ENCODE measurements around the gene CRIM1.
A peak's percentile ranks its signal among the peaks of the same experiment; 100 is the strongest.

CRIM1 gene

DNA sequence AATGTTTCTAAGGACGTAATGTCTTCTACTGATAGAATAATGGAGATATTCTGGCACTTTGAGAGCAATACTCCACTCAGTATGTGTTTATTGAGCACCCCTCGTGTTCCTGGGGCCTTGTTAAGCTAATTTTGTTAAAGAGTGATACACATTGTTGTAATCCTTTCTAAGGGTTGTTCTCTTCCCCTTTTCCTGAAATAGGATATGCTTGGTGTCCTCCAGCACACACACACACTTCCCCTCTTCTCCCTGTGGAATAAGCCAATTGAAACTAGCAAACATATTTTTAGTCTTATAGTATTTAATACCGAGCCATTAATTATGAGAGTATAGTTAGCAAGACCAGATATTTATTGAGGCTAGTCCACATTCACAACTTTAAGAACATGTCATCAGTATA lies 114.1 kb downstream of the CRIM1 start:
- H3K9me3 Mint-ChIP-seq, result peaks cover under 1% of the 10 kb centered on the region
- H3K4me3 Mint-ChIP-seq, result no peak overlapping the region
- H3K4me1 Mint-ChIP-seq, result peaks cover 18% of the 10 kb centered on the region
- peaks cover 71% of the 10 kb centered on the region for H3K36me3 Mint-ChIP-seq (ENCODE audit: low read depth)
- peak overlapping the region in 2 of 3 experiments; percentile 13 to 34 for H3K27ac Mint-ChIP-seq
- no peaks in the 10 kb centered on the region for H3K27me3 Mint-ChIP-seq (ENCODE audit: low read depth)
- TF ChIP-seq, protein P1, sequence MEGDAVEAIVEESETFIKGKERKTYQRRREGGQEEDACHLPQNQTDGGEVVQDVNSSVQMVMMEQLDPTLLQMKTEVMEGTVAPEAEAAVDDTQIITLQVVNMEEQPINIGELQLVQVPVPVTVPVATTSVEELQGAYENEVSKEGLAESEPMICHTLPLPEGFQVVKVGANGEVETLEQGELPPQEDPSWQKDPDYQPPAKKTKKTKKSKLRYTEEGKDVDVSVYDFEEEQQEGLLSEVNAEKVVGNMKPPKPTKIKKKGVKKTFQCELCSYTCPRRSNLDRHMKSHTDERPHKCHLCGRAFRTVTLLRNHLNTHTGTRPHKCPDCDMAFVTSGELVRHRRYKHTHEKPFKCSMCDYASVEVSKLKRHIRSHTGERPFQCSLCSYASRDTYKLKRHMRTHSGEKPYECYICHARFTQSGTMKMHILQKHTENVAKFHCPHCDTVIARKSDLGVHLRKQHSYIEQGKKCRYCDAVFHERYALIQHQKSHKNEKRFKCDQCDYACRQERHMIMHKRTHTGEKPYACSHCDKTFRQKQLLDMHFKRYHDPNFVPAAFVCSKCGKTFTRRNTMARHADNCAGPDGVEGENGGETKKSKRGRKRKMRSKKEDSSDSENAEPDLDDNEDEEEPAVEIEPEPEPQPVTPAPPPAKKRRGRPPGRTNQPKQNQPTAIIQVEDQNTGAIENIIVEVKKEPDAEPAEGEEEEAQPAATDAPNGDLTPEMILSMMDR (IDR thresholded peaks at IDR 0.05; ENCODE audit: unreplicated experiment in 3 of 3), result no peak

DNA sequence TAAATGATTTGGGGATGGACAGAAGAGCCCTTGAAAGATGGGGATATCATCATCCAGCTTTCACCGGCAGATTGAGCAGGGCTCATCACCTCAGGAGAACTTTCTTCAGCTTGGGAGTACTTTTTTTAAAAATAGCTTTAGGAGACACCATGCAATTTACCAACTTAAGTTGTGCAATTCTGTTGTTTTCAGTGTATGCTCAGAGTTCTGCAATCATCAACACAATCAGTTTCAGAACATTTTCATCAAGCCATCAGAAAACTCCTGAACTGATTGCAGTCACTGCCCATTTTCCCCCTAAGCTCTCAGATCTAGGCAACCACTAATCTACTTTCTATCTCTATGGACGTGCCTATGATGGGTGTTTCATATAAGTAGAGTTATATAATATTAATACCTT lies 117.7 kb downstream of the CRIM1 start:
- H3K9me3 Mint-ChIP-seq, result peaks cover 28% of the 10 kb centered on the region
- H3K4me1 Mint-ChIP-seq, result peaks cover 22% of the 10 kb centered on the region
- TF ChIP-seq, protein P1 (IDR thresholded peaks at IDR 0.05; ENCODE audit: unreplicated experiment in 3 of 3), result no peak

DNA sequence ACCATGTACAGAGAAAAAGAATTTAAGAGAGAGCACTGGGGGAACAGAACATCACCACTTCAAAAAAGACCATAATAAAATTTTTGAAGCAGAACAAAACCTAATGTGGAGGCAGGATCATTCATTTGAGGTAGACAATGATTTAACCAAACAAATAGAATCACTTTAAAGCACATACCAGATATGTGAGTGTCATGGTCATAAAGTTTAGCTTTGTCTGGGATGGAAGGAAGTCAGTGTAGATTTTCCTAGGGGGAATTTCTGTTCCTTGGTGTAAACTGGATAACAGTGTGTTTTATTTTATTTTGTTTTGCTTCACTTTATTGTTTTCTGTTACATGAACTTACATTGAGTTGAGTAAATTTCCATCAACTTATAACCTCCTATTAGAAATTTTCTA lies 120.8 kb downstream of the CRIM1 start:
- no peak overlapping the region for H3K4me3 Mint-ChIP-seq
- TF ChIP-seq, protein P1 (IDR thresholded peaks at IDR 0.05; ENCODE audit: unreplicated experiment in 3 of 3), result no peak
- H3K27ac Mint-ChIP-seq, result no peak overlapping the region
- peaks cover 9% of the 10 kb centered on the region for H3K4me1 Mint-ChIP-seq
- peaks cover 31% of the 10 kb centered on the region for H3K9me3 Mint-ChIP-seq
- H3K27me3 Mint-ChIP-seq (ENCODE audit: low read depth), result no peaks in the 10 kb centered on the region
- H3K36me3 Mint-ChIP-seq (ENCODE audit: low read depth), result peaks cover 95% of the 10 kb centered on the region

More for the DNA sequence above, 117.7 kb downstream of the CRIM1 start:
- Mint-ChIP-seq H3K27me3 (ENCODE audit: low read depth) (no peaks in the 10 kb centered on the region), H3K4me3 (no peak overlapping the region), H3K36me3 (ENCODE audit: low read depth) (peaks cover 87% of the 10 kb centered on the region), H3K27ac (no peak overlapping the region)

DNA sequence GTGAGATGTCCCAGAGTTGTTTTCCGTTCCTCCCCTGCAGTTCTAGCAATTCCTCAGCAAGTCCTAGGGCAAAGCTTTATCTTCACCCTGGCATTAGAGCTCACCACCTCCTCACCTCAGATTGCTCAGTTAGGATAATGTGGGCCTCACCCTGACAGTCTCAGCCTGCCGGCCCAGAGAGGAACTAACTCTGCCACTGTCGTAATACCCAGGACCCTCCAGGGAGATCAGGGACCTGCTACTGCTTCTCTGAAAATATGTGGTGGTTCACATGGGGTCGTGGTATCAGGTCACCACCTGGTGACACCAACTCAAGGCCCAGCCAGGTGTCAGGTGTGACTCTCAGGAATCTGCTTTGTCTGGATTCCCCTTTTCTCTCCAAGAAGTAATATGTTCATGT lies 121.7 kb downstream of the CRIM1 start:
- TF ChIP-seq, protein P1 (IDR thresholded peaks at IDR 0.05; ENCODE audit: unreplicated experiment in 3 of 3), result no peak
- Mint-ChIP-seq H3K9me3 (peaks cover 31% of the 10 kb centered on the region), H3K27me3 (ENCODE audit: low read depth) (no peaks in the 10 kb centered on the region), H3K36me3 (ENCODE audit: low read depth) (peaks cover 95% of the 10 kb centered on the region), H3K27ac (no peak overlapping the region), H3K4me1 (peaks cover 9% of the 10 kb centered on the region), H3K4me3 (no peak overlapping the region)

DNA sequence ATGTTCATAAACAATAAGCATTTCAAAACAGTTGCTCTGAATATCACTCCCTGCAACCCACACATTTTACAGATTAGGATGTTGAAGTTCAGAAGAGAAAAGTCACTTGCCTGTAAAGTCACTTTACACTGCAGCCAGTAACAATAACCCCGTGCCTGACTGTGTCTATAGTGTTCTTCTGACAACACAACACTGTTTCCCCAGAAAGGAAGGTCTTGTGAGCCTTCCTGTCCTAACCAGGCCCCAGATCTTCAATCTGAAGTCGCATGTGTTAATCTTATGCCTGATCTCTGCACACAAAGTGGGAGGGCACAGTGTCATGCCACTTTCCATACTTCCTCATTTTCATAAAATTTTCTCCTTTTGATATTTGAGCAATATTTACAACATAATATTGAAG lies 122.2 kb downstream of the CRIM1 start:
- Mint-ChIP-seq H3K4me1 (peaks cover 9% of the 10 kb centered on the region), H3K4me3 (no peak overlapping the region), H3K27ac (peak overlapping the region in 2 of 3 experiments; percentile 21 to 67), H3K36me3 (ENCODE audit: low read depth) (peaks cover 93% of the 10 kb centered on the region), H3K9me3 (peaks cover 31% of the 10 kb centered on the region), H3K27me3 (ENCODE audit: low read depth) (no peaks in the 10 kb centered on the region)
- TF ChIP-seq, protein P1 (IDR thresholded peaks at IDR 0.05; ENCODE audit: unreplicated experiment in 3 of 3), result no peak

DNA sequence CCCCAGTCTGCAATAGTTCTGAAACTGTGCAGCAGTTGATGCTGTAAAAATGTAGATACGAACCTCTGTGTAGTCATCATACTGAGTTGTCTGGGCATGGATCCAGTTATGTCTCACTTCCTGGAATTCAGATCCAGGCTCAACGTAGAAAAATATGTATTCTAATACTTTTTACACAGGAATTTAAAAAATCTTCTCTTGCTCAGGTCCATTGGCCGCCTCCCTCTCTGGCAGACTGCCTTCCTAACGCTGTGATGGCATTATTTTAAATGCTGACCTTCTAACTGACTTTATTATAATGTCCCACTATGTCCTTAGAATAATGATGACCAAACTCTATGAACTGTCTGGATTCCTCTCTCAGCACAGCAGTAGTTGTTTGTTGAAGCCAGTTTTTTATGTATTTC lies 122.8 kb downstream of the CRIM1 start:
- TF ChIP-seq, protein P1 (IDR thresholded peaks at IDR 0.05; ENCODE audit: unreplicated experiment in 3 of 3), result no peak

More for the DNA sequence above, 122.8 kb downstream of the CRIM1 start:
- H3K27ac Mint-ChIP-seq, result peak overlapping the region; percentile 21 to 67 (median 59)
- H3K36me3 Mint-ChIP-seq (ENCODE audit: low read depth), result peaks cover 93% of the 10 kb centered on the region
- peaks cover 31% of the 10 kb centered on the region for H3K9me3 Mint-ChIP-seq
- no peaks in the 10 kb centered on the region for H3K27me3 Mint-ChIP-seq (ENCODE audit: low read depth)
- H3K4me1 Mint-ChIP-seq, result peaks cover 9% of the 10 kb centered on the region
- no peak overlapping the region for H3K4me3 Mint-ChIP-seq

All from nephron (organoid).